ENCODE measurements around the gene TP53AIP1. TPM values are rescaled to one million over a fixed set of nuclear protein-coding genes. Genes with fewer than 3 reads are reported as not detected.
A peak's percentile ranks its signal among the peaks of the same experiment; 100 is the strongest.

TP53AIP1 gene
- total and polyA plus RNA-seq, 2 experiments from 2014 or later: 0.07 TPM; not detected in 1

- no peaks in the 10 kb centered on the region for H3K9me2 ChIP-seq (ENCODE audit: insufficient read depth)
- DNase-seq (ENCODE audit: low spot score) (no peak), ATAC-seq (peak; percentile 59)
- Mint-ChIP-seq H3K9me3 (no peaks in the 10 kb centered on the region; the same call in 2 of the 3 replicates), H3K36me3 (ENCODE audit: low read depth) (no peaks in the 10 kb centered on the region), H3K27ac (no peak overlapping the region), H3K4me3 (peak overlapping the region; percentile 26; the same call in 2 of the 3 replicates), H3K4me1 (peaks cover 55% of the 10 kb centered on the region), H3K27me3 (ENCODE audit: insufficient read depth, low read depth, poor library complexity) (peaks cover 43% of the 10 kb centered on the region)
- H2AFZ ChIP-seq: 0 out of 2 replicates have a peak overlapping the region, but pooled peaks have one; percentile 38
- H3K4me1 ChIP-seq (ENCODE audit: insufficient read depth): peaks cover 37% of the 10 kb centered on the region
- H3K27ac ChIP-seq (ENCODE audit: low read depth): no peak overlapping the region
- 0 out of 2 replicates have a peak overlapping the region, but pooled peaks have one; percentile 43 for H3K4me2 ChIP-seq
- peaks cover 40% of the 10 kb centered on the region; the same call in 1 of the 2 replicates for H3K27me3 ChIP-seq (ENCODE audit: insufficient read depth)
- no peaks in the 10 kb centered on the region for H4K20me1 ChIP-seq (replicated peaks; ENCODE audit: insufficient read depth)
- H3K36me3 ChIP-seq (ENCODE audit: insufficient read depth): no peaks in the 10 kb centered on the region
- no peak overlapping the region for H3K4me3 ChIP-seq
- H3F3A ChIP-seq (replicated peaks; ENCODE audit: low read depth): no peaks in the 10 kb centered on the region
- no peaks in the 10 kb centered on the region for H3K79me2 ChIP-seq (replicated peaks; ENCODE audit: insufficient read depth)
- TF ChIP-seq STAT1 (IDR thresholded peaks at IDR 0.05; ENCODE audit: unreplicated experiment) (no peak), EZH2phosphoT487 (IDR thresholded peaks at IDR 0.05; ENCODE audit: unreplicated experiment) (no peak), EZH2 (IDR thresholded peaks at IDR 0.05; ENCODE audit: low read depth, unreplicated experiment) (no peak), CREB1 (CRISPR knock-in tag; IDR thresholded peaks at IDR 0.05; ENCODE audit: low read depth) (no peak)
These were observed 16.1 kb downstream of the TP53AIP1 start for GRCh38 chr11:128926437-128927107.

GRCh38 chr11:128926000-128926399 lies 16.7 kb downstream of the TP53AIP1 start:
- no peaks in the 10 kb centered on the region for H3K79me2 ChIP-seq (replicated peaks; ENCODE audit: insufficient read depth)
- Mint-ChIP-seq H3K4me1 (peaks cover 55% of the 10 kb centered on the region), H3K4me3 (peak overlapping the region; percentile 26; the same call in 1 of the 3 replicates), H3K27ac (no peak overlapping the region), H3K36me3 (ENCODE audit: low read depth) (no peaks in the 10 kb centered on the region), H3K27me3 (ENCODE audit: insufficient read depth, low read depth, poor library complexity) (peaks cover 40% of the 10 kb centered on the region), H3K9me3 (no peaks in the 10 kb centered on the region; the same call in 2 of the 3 replicates)
- ATAC-seq (no peak), DNase-seq (ENCODE audit: low spot score) (no peak)
- no peaks in the 10 kb centered on the region for H4K20me1 ChIP-seq (replicated peaks; ENCODE audit: insufficient read depth)
- H3K27ac ChIP-seq (ENCODE audit: low read depth): no peak overlapping the region
- H3K27me3 ChIP-seq (ENCODE audit: insufficient read depth): peaks cover 38% of the 10 kb centered on the region; the same call in 1 of the 2 replicates
- H3K4me1 ChIP-seq (ENCODE audit: insufficient read depth): peaks cover 37% of the 10 kb centered on the region
- H3K4me3 ChIP-seq: no peak overlapping the region
- H3K9me2 ChIP-seq (ENCODE audit: insufficient read depth): no peaks in the 10 kb centered on the region
- 0 out of 2 replicates have a peak overlapping the region, but pooled peaks have one; percentile 43 for H3K4me2 ChIP-seq
- H2AFZ ChIP-seq: no peak overlapping the region
- no peaks in the 10 kb centered on the region for H3F3A ChIP-seq (replicated peaks; ENCODE audit: low read depth)
- TF ChIP-seq ZNF114 (CRISPR knock-in tag; IDR thresholded peaks at IDR 0.05) (no peak), CREB1 (CRISPR knock-in tag; IDR thresholded peaks at IDR 0.05; ENCODE audit: low read depth) (no peak), JUNB (IDR thresholded peaks at IDR 0.05; ENCODE audit: unreplicated experiment) (no peak), ZNF462 (CRISPR knock-in tag; IDR thresholded peaks at IDR 0.05) (no peak), REST (IDR thresholded peaks at IDR 0.05; ENCODE audit: unreplicated experiment) (no peak), POLR2AphosphoS5 (IDR thresholded peaks at IDR 0.05; ENCODE audit: low read depth) (no peak)
- H3K36me3 ChIP-seq (ENCODE audit: insufficient read depth): no peaks in the 10 kb centered on the region

Measured in GM23338 (cell line).